Fibroblast of lung (primary cell): ENCODE measurements around the gene CASP6. TPM values are rescaled to one million over a fixed set of nuclear protein-coding genes. Genes with fewer than 3 reads are reported as not detected.

Experiments used
- DNase-seq, 2 donors: peaks; one replicate each; pipeline versions ENCODE4 v3.0.0 to v3.0.0-alpha.2; 2010; ENCODE audit warnings: low read depth in 2 of 2
- H2AFZ ChIP-seq: 2 replicates; pipeline ENCODE4 v1.5.1; 2012; ENCODE audit warnings: low read length, control low read depth, inconsistent platforms
- H3K27ac ChIP-seq: 2 replicates; pipeline ENCODE4 v1.5.1; 2011; ENCODE audit warnings: low read length, control low read depth; ENCODE audit not compliant: insufficient read depth
- H3K27me3 ChIP-seq: 2 replicates; pipeline ENCODE4 v1.5.1; 2011; ENCODE audit warnings: mild to moderate bottlenecking, low read length; ENCODE audit not compliant: control insufficient read depth, insufficient read depth
- H3K36me3 ChIP-seq: 2 replicates; pipeline ENCODE4 v1.5.1; 2011; ENCODE audit warnings: low read length; ENCODE audit not compliant: control insufficient read depth, insufficient read depth
- H3K4me1 ChIP-seq: 2 replicates; pipeline ENCODE4 v1.5.1; 2011; ENCODE audit warnings: low read length; ENCODE audit not compliant: control insufficient read depth, insufficient read depth; ENCODE audit errors: extremely low read depth
- H3K4me2 ChIP-seq: 2 replicates; pipeline ENCODE4 v1.5.1; 2011; ENCODE audit warnings: low read length, control low read depth; ENCODE audit not compliant: insufficient read depth; ENCODE audit errors: extremely low read depth
- H3K4me3 ChIP-seq, 4 experiments: fragments of 200-600 bp in 1 of 4; sonication (generic) in 1 of 4; replicated peaks in 1 of 4; 2 replicates each; pipeline ENCODE4 v1.5.1; 2011 to 2016; ENCODE audit warnings: low read length in 4 of 4, low read depth in 3 of 4, mild to moderate bottlenecking in 3 of 4, control low read depth in 2 of 4, inconsistent platforms in 1 of 4, mixed read lengths in 1 of 4; ENCODE audit not compliant: insufficient read depth in 1 of 4; ENCODE audit errors: control extremely low read depth in 1 of 4
- H3K79me2 ChIP-seq: 2 replicates; pipeline ENCODE4 v1.5.1; 2012; ENCODE audit warnings: mild to moderate bottlenecking, low read length, inconsistent platforms; ENCODE audit not compliant: control insufficient read depth, insufficient read depth
- H3K9ac ChIP-seq: 2 replicates; pipeline ENCODE4 v1.5.1; 2011; ENCODE audit warnings: mild to moderate bottlenecking, low read length, control low read depth; ENCODE audit not compliant: insufficient read depth
- H3K9me3 ChIP-seq: 2 replicates; pipeline ENCODE4 v1.5.1; 2012; ENCODE audit warnings: low read depth, low read length; ENCODE audit not compliant: control insufficient read depth, insufficient read depth
- H4K20me1 ChIP-seq: 2 replicates; pipeline ENCODE4 v1.5.1; 2011; ENCODE audit warnings: low read length; ENCODE audit not compliant: control insufficient read depth, insufficient read depth; ENCODE audit errors: extremely low read depth
- EZH2 ChIP-seq: IDR thresholded peaks from 2 replicates; pipeline ENCODE4 v1.5.1; 2012; ENCODE audit warnings: low read length, control low read depth, mild to moderate bottlenecking; ENCODE audit errors: missing control alignments
- polyA plus RNA-seq, 2 donors: library from polyadenylated mRNA; depleted of rRNA in 1 of 2; stranded (reverse) in 1 of 2; unstranded in 1 of 2; fragments of >200 nt; gene quantifications; 2 replicates each; pipeline ENCODE4 v1.2.1, GENCODE V29; 2011 to 2012; ENCODE audit warnings: missing spikeins in 1 of 2
- total RNA-seq: library from RNA; depleted of rRNA; stranded (reverse); fragments of >200 nt; gene quantifications from 2 replicates; pipeline ENCODE4 v1.2.1, GENCODE V29; 2014
- TF ChIP-seq, protein P1 (sequence below), 2 donors: IDR thresholded peaks in 1 of 2; conservative IDR thresholded peaks in 1 of 2; 1 replicate in 1 of 2; 2 replicates in 1 of 2; pipeline ENCODE4 v1.5.1; 2011 to 2012; ENCODE audit warnings: low read length in 2 of 2, control low read depth in 1 of 2, inconsistent platforms in 1 of 2, low read depth in 1 of 2, mild to moderate bottlenecking in 1 of 2

Gene CASP6
- total and polyA plus RNA-seq, 2 donors (not counting 1 experiment from before 2014, with no cell fraction given) = 33.5 to 44.7 TPM

GRCh38 chr4:109648997-109649575 lies 54.2 kb downstream of the CASP6 start:
- no peak overlapping the region for H3K4me2 ChIP-seq
- no peak overlapping the region for H3K27ac ChIP-seq
- H3K4me3 ChIP-seq = no peak overlapping the region
- H4K20me1 ChIP-seq = no peaks in the 10 kb centered on the region
- no peaks in the 10 kb centered on the region for H3K79me2 ChIP-seq
- TF ChIP-seq EZH2 = no peak
- TF ChIP-seq, protein P1, sequence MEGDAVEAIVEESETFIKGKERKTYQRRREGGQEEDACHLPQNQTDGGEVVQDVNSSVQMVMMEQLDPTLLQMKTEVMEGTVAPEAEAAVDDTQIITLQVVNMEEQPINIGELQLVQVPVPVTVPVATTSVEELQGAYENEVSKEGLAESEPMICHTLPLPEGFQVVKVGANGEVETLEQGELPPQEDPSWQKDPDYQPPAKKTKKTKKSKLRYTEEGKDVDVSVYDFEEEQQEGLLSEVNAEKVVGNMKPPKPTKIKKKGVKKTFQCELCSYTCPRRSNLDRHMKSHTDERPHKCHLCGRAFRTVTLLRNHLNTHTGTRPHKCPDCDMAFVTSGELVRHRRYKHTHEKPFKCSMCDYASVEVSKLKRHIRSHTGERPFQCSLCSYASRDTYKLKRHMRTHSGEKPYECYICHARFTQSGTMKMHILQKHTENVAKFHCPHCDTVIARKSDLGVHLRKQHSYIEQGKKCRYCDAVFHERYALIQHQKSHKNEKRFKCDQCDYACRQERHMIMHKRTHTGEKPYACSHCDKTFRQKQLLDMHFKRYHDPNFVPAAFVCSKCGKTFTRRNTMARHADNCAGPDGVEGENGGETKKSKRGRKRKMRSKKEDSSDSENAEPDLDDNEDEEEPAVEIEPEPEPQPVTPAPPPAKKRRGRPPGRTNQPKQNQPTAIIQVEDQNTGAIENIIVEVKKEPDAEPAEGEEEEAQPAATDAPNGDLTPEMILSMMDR (conservative IDR thresholded peaks at IDR 0.05 in 1 of 2, IDR thresholded peaks at IDR 0.05 in 1 of 2; ENCODE audit: low read depth in 1 of 2, low read length in 2 of 2) = no peak
- H2AFZ ChIP-seq = no peak overlapping the region
- no peak for DNase-seq
- no peaks in the 10 kb centered on the region for H3K4me1 ChIP-seq
- H3K9me3 ChIP-seq = no peaks in the 10 kb centered on the region
- H3K27me3 ChIP-seq = no peaks in the 10 kb centered on the region
- H3K36me3 ChIP-seq = no peaks in the 10 kb centered on the region
- no peak overlapping the region for H3K9ac ChIP-seq

GRCh38 chr4:109648266-109648996 lies 54.8 kb downstream of the CASP6 start:
- no peaks in the 10 kb centered on the region for H3K27me3 ChIP-seq
- no peak overlapping the region for H3K4me3 ChIP-seq
- no peaks in the 10 kb centered on the region for H3K9me3 ChIP-seq
- H3K4me1 ChIP-seq = no peaks in the 10 kb centered on the region
- H3K27ac ChIP-seq = no peak overlapping the region
- no peak overlapping the region for H2AFZ ChIP-seq
- no peak for DNase-seq
- H3K4me2 ChIP-seq = no peak overlapping the region
- H3K36me3 ChIP-seq = no peaks in the 10 kb centered on the region
- H3K9ac ChIP-seq = no peak overlapping the region
- H3K79me2 ChIP-seq = no peaks in the 10 kb centered on the region
- no peaks in the 10 kb centered on the region for H4K20me1 ChIP-seq
- TF ChIP-seq, protein P1 (conservative IDR thresholded peaks at IDR 0.05 in 1 of 2, IDR thresholded peaks at IDR 0.05 in 1 of 2; ENCODE audit: low read depth in 1 of 2, low read length in 2 of 2) = no peak
- TF ChIP-seq EZH2 = no peak

DNA sequence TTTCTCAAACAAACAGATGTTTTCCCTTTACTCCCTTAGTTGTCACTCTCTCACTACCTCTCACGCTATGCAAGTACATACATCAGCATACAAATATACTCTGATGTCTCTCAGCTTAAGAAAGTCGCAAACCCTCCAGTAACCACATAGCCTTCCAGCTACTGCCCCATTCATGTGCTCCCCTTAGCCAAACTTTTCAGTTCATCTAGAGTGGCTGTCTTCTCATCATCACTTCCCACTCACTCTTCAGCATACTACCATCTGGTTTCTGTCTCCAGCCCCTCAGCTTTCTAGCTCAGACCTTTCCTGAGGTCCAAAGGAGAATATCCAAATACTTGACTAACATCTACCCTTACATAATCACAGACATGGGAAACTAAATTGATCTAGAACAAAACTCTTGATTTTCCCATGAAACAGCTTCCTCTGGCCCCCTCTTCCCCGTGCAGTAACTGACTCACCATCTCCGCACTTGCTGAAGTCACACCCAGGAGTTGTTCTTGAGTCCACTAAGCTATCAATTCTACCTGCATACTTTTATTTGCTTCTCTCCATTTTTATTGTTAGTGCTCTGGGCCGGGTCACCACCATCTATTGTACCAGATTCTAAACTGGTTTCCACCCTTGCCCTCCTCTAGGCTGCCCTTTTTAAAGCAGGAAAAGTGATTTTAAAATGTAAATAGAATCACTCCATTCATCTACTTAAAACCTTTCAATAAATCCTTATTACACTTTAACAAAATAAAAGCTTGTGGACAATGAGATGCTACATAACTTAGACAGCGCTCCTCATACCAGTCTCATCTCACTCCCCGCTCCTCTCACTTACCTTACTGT lies 57.2 kb downstream of the CASP6 start:
- Histone ChIP-seq H3K36me3 (no peaks in the 10 kb centered on the region), H3K4me1 (no peaks in the 10 kb centered on the region), H3K9me3 (no peaks in the 10 kb centered on the region), H3K9ac (no peak overlapping the region), H3K4me3 (no peak overlapping the region), H4K20me1 (no peaks in the 10 kb centered on the region), H3K27ac (no peak overlapping the region), H3K79me2 (no peaks in the 10 kb centered on the region), H3K4me2 (no peak overlapping the region), H3K27me3 (no peaks in the 10 kb centered on the region), H2AFZ (no peak overlapping the region)
- no peak for DNase-seq
- no peak for TF ChIP-seq EZH2
- TF ChIP-seq, protein P1 (conservative IDR thresholded peaks at IDR 0.05 in 1 of 2, IDR thresholded peaks at IDR 0.05 in 1 of 2; ENCODE audit: low read depth in 1 of 2, low read length in 2 of 2) = no peak
